ENCODE results near the gene CFP.

Gene CFP

GRCh38 chrX:47614618-47615017, 15.1 kb downstream of the CFP start:
- DNase-seq (ENCODE audit: low read depth), result no peak
- no peak overlapping the region for H3K4me3 ChIP-seq (ENCODE audit: low read depth, low read length)
- no peak for TF ChIP-seq CTCF (IDR thresholded peaks at IDR 0.05; ENCODE audit: insufficient read depth, low read depth, low read length, missing control alignments)

GRCh38 chrX:47613082-47613481, 16.6 kb downstream of the CFP start:
- DNase-seq (ENCODE audit: low read depth), result no peak
- TF ChIP-seq CTCF (IDR thresholded peaks at IDR 0.05; ENCODE audit: insufficient read depth, low read depth, low read length, missing control alignments), result no peak
- no peak overlapping the region for H3K4me3 ChIP-seq (ENCODE audit: low read depth, low read length)

- no peak overlapping the region for H3K4me3 ChIP-seq (ENCODE audit: low read depth, low read length)
- no peak for DNase-seq (ENCODE audit: low read depth)
- no peak for TF ChIP-seq CTCF (IDR thresholded peaks at IDR 0.05; ENCODE audit: insufficient read depth, low read depth, low read length, missing control alignments)
These were observed 17.3 kb downstream of the CFP start for GRCh38 chrX:47612418-47612817.

GRCh38 chrX:47611926-47612325, 17.8 kb downstream of the CFP start:
- no peak for TF ChIP-seq CTCF (IDR thresholded peaks at IDR 0.05; ENCODE audit: insufficient read depth, low read depth, low read length, missing control alignments)
- DNase-seq (ENCODE audit: low read depth), result no peak
- H3K4me3 ChIP-seq (ENCODE audit: low read depth, low read length), result no peak overlapping the region

- H3K4me3 ChIP-seq (ENCODE audit: low read depth, low read length), result no peak overlapping the region
- no peak for DNase-seq (ENCODE audit: low read depth)
- no peak for TF ChIP-seq CTCF (IDR thresholded peaks at IDR 0.05; ENCODE audit: insufficient read depth, low read depth, low read length, missing control alignments)
These were observed 18.2 kb downstream of the CFP start for GRCh38 chrX:47611489-47611888.

- TF ChIP-seq CTCF (IDR thresholded peaks at IDR 0.05; ENCODE audit: insufficient read depth, low read depth, low read length, missing control alignments), result no peak
- H3K4me3 ChIP-seq (ENCODE audit: low read depth, low read length), result no peak overlapping the region
- no peak for DNase-seq (ENCODE audit: low read depth)
These were observed 19.2 kb downstream of the CFP start for GRCh38 chrX:47610511-47610910.

GRCh38 chrX:47608130-47608810, 21.5 kb downstream of the CFP start:
- TF ChIP-seq CTCF (IDR thresholded peaks at IDR 0.05; ENCODE audit: insufficient read depth, low read depth, low read length, missing control alignments), result no peak
- no peak overlapping the region for H3K4me3 ChIP-seq (ENCODE audit: low read depth, low read length)
- DNase-seq (ENCODE audit: low read depth), result no peak
